ENCODE data around the gene TKT.

- TF ChIP-seq GATA2 (IDR thresholded peaks at IDR 0.05; ENCODE audit: low read depth, low read length), result no peak
- no peak for TF ChIP-seq GATA3 (IDR thresholded peaks at IDR 0.05; ENCODE audit: low read depth, low read length)
Measured at GRCh38 chr3:53248161-53248560, 7.7 kb downstream of the TKT start.

Measured in SH-SY5Y (cell line).